Panc1 (cell line): ENCODE results near the gene SUGCT.

Experiments
- POLR2AphosphoS5 ChIP-seq: IDR thresholded peaks from 2 replicates; pipeline ENCODE4 v1.6.1; 2012; ENCODE audit warnings: mild to moderate bottlenecking, low read depth, low read length, moderate library complexity
- TF ChIP-seq, protein P1 (sequence below): fragments of 450-650 bp; IDR thresholded peaks from 2 replicates; pipeline ENCODE4 v1.5.1; 2017; ENCODE audit warnings: mild to moderate bottlenecking
- TF ChIP-seq, protein P2 (sequence below), 2 experiments: IDR thresholded peaks; 2 replicates each; pipeline ENCODE4 v1.6.1; 2011 to 2012; ENCODE audit warnings: low read depth in 2 of 2, control low read depth in 1 of 2, low read length in 1 of 2, mild to moderate bottlenecking in 1 of 2, moderate library complexity in 1 of 2; ENCODE audit not compliant: insufficient read depth in 1 of 2

DNA sequence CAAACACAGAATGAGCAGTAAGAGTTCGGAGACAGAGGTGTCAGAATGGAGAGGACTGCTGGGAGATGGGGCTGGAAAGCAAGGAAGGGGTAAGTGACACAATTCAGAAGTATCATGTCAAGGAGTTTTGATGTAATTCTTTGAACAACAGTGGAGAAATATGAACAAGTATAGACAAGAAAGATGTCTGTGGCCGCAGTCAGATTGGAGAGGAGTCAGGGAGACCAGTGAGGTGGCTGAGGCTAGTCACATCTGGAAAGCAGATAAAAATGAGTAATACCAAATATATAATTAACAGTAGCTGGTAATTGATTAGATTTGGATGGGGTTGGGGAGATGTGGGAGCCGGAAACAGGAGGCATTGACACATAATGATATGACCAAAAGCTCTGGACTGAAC, 540.9 kb downstream of the SUGCT start:
- TF ChIP-seq, protein P1, sequence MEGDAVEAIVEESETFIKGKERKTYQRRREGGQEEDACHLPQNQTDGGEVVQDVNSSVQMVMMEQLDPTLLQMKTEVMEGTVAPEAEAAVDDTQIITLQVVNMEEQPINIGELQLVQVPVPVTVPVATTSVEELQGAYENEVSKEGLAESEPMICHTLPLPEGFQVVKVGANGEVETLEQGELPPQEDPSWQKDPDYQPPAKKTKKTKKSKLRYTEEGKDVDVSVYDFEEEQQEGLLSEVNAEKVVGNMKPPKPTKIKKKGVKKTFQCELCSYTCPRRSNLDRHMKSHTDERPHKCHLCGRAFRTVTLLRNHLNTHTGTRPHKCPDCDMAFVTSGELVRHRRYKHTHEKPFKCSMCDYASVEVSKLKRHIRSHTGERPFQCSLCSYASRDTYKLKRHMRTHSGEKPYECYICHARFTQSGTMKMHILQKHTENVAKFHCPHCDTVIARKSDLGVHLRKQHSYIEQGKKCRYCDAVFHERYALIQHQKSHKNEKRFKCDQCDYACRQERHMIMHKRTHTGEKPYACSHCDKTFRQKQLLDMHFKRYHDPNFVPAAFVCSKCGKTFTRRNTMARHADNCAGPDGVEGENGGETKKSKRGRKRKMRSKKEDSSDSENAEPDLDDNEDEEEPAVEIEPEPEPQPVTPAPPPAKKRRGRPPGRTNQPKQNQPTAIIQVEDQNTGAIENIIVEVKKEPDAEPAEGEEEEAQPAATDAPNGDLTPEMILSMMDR, result no peak
- TF ChIP-seq POLR2AphosphoS5, result no peak
- TF ChIP-seq, protein P2, sequence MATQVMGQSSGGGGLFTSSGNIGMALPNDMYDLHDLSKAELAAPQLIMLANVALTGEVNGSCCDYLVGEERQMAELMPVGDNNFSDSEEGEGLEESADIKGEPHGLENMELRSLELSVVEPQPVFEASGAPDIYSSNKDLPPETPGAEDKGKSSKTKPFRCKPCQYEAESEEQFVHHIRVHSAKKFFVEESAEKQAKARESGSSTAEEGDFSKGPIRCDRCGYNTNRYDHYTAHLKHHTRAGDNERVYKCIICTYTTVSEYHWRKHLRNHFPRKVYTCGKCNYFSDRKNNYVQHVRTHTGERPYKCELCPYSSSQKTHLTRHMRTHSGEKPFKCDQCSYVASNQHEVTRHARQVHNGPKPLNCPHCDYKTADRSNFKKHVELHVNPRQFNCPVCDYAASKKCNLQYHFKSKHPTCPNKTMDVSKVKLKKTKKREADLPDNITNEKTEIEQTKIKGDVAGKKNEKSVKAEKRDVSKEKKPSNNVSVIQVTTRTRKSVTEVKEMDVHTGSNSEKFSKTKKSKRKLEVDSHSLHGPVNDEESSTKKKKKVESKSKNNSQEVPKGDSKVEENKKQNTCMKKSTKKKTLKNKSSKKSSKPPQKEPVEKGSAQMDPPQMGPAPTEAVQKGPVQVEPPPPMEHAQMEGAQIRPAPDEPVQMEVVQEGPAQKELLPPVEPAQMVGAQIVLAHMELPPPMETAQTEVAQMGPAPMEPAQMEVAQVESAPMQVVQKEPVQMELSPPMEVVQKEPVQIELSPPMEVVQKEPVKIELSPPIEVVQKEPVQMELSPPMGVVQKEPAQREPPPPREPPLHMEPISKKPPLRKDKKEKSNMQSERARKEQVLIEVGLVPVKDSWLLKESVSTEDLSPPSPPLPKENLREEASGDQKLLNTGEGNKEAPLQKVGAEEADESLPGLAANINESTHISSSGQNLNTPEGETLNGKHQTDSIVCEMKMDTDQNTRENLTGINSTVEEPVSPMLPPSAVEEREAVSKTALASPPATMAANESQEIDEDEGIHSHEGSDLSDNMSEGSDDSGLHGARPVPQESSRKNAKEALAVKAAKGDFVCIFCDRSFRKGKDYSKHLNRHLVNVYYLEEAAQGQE (IDR thresholded peaks at IDR 0.05; ENCODE audit: insufficient read depth in 1 of 2, low read depth in 2 of 2, low read length in 1 of 2), result no peak
